Stimulated activated naive CD8-positive, alpha-beta T cell treated with anti-CD3 and anti-CD28 coated beads, Interleukin-15, Interleukin-2, amounts not matched to agents 100 U/mL and 50 U/mL, for 24 hours (primary cell): ENCODE measurements around the gene OR7G3.

Source experiments
- ATAC-seq: fragments of 150-1000 bp; cut with Tn5 transposase; one replicate; pipeline ENCODE4 v1.10.0; 2021
- DNase-seq: peaks from one replicate; pipeline ENCODE4 v3.0.0; 2021

OR7G3 gene

GRCh38 chr19:9126900-9127405, at the start of gene OR7G3:
Gene OR7G3 (minus strand): TSS chr19:9126950. CDS start chr19:9126950, 0 bp downstream.
- ATAC-seq (no peak), DNase-seq (no peak)

DNA sequence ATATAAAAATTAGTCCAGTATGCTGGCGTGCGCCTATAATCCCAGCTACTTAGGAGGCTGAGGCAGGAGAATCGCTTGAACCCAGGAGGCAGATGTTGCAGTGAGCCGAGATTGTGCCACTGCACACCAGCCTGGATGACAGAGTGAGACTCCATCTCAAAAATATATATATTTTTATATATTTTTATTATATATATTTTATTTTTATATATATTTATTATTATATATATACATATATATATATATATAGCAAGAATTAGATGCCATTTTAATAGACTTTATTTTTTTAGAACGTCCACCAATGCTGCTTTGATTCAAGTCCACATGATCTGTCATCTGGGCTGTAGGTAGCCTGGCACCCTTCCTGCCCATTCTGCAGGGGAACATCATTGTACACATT, 48.6 kb upstream of the OR7G3 start:
- no peak for ATAC-seq
- DNase-seq = no peak

DNA sequence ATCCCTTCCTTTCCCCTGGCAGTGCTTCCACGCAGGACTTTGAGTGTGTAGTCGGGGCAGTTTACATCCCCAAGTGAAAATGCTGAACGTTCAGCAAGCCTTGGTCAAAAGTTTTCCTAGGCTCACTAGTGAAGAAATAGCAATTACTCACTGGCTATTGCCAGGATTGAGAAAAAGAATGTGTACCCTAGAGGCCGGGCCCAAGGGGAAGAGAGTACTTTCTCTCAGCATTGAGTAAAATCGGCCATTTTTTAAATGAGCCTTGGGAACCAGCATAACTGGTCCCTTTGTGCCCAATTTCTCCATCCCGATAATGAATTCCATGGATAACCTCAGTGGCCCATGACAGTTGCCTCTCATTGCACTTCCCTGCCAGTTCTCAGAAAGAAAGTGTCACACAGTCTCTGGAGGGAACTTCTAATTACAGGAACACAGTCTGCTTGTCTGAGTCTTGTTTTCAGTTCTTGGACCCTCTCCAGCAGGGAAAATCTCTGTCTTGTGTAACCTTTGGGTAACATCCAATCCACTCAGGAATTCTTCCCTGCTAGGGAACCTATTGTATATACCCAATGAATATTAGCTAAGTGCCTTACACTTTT, 44.7 kb upstream of the OR7G3 start:
- no peak for DNase-seq
- no peak for ATAC-seq

GRCh38 chr19:9166846-9167245, 40.1 kb upstream of the OR7G3 start:
- DNase-seq = no peak
- ATAC-seq = no peak

GRCh38 chr19:9165261-9165660, 38.5 kb upstream of the OR7G3 start:
- DNase-seq (no peak), ATAC-seq (no peak)

GRCh38 chr19:9161427-9161826, 34.7 kb upstream of the OR7G3 start:
- no peak for ATAC-seq
- DNase-seq = no peak

GRCh38 chr19:9159891-9160290, 33.1 kb upstream of the OR7G3 start:
- ATAC-seq (no peak), DNase-seq (no peak)

DNA sequence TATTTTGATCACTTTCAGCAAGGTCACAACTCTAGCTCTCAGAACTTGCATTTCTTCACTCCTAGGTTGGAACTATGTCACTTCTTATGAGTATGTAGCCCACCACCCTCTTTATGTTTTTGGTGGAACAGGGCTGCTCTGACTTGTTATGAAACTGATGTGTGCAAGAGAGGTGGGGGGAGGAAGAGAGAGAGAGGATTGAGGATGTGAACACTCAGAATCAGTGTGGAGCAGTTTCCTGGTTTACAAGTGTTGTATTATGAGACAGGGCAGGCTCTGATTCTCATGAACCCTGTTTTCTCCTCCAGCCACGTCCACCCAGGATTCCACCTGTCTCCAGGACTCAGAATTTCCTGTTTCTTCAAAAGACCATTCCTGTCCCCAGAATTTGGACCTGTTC, 29.6 kb upstream of the OR7G3 start:
- DNase-seq (no peak), ATAC-seq (no peak)

GRCh38 chr19:9155591-9155990, 28.8 kb upstream of the OR7G3 start:
- DNase-seq (no peak), ATAC-seq (no peak)

GRCh38 chr19:9151367-9151766, 24.6 kb upstream of the OR7G3 start:
- ATAC-seq (no peak), DNase-seq (no peak)

GRCh38 chr19:9150650-9151049, 23.9 kb upstream of the OR7G3 start:
- DNase-seq (no peak), ATAC-seq (no peak)

GRCh38 chr19:9149997-9150396, 23.2 kb upstream of the OR7G3 start:
- no peak for DNase-seq
- ATAC-seq = no peak

- ATAC-seq (no peak), DNase-seq (no peak)
Observed at GRCh38 chr19:9148697-9149096, 21.9 kb upstream of the OR7G3 start.

DNA sequence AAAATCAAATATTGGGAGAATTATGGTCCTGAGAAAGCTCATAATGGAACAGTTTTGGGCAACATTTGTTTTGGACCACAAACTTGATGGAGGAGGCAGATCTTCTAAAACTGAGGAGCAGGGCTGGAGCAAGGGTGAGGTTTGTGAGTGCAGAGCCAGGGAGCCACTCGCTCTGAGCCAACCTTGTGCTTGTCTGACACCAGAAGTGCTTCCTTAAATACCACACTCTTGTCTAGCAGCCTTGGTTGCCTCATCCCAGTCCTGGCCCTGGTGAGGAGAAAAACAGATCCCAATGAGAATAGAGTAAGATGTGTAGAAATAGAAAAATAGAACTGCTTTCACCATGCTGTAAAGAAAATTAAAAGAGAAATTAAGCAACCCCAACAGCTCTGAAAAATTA, 20.1 kb upstream of the OR7G3 start:
- ATAC-seq (no peak), DNase-seq (no peak)

- ATAC-seq = no peak
Observed at GRCh38 chr19:9144920-9145319, 18.2 kb upstream of the OR7G3 start.

GRCh38 chr19:9140159-9140874, 13.6 kb upstream of the OR7G3 start, which contains the start of gene ZNF317:
Gene ZNF317 (plus strand): TSS chr19:9140397. CDS start chr19:9156017, 15,620 bp downstream.
- peak; percentile 96 for ATAC-seq
- DNase-seq = peak; percentile 88

More at GRCh38 chr19:9144920-9145319, 18.2 kb upstream of the OR7G3 start:
- DNase-seq = no peak

GRCh38 chr19:9139609-9140158, 12.9 kb upstream of the OR7G3 start:
- DNase-seq (no peak), ATAC-seq (no peak)

- DNase-seq = no peak
- ATAC-seq = no peak
Observed at GRCh38 chr19:9132422-9132821, 5.7 kb upstream of the OR7G3 start.

GRCh38 chr19:9130965-9131364, 4.2 kb upstream of the OR7G3 start:
- DNase-seq (no peak), ATAC-seq (no peak)

- ATAC-seq = no peak
- no peak for DNase-seq
Observed at GRCh38 chr19:9128171-9128570, 1.4 kb upstream of the OR7G3 start.

- no peak for ATAC-seq
- no peak for DNase-seq
Observed at GRCh38 chr19:9116547-9116946, 10.2 kb downstream of the OR7G3 start.

DNA sequence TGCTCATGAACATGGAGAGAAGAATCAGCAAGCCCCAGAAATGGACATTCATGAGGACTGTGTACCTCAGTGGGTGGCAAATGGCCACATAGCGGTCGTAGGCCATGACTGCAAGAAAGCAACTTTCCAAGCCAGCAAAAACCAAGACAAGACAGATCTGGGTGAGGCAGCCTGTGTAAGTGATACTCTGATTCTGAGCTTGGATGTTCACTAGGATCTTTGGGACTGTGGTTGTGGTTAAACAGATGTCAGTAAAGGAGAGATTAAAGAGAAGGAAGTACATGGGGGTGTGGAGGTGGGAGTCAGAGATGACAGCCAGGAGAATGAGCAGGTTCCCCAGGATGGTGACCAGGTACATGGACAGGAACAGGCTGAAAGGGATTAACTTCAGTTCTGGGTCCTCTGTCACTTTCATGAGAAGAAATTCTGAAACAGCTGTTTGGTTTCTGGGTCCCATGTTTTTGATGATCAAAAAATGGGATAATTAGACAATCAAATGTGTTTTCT, 11.4 kb downstream of the OR7G3 start, which contains the start of gene OR7G1:
Gene OR7G1, minus strand, starts transcription at position 457 of the 507 bp plus-strand sequence. Its CDS starts 0 bp downstream, at position 457.
- ATAC-seq (no peak), DNase-seq (no peak)

- no peak for ATAC-seq
Observed at GRCh38 chr19:9109959-9110358, 16.8 kb downstream of the OR7G3 start.

More at GRCh38 chr19:9109959-9110358, 16.8 kb downstream of the OR7G3 start:
- no peak for DNase-seq
